Mesenchymal stem cell (in vitro differentiated cells and primary cell): ENCODE data around the gene SYNJ2.

Experiments
- DNase-seq: peaks from one replicate; pipeline ENCODE4 v3.0.0-alpha.2; 2013
- H2AFZ ChIP-seq: one replicate; pipeline ENCODE4 v1.6.1; 2013; ENCODE audit warnings: low read depth, mild to moderate bottlenecking, control low read depth, inconsistent platforms, low read length, moderate library complexity
- H2AK5ac ChIP-seq: 2 replicates; pipeline ENCODE4 v1.6.1; 2013; ENCODE audit warnings: low read length, moderate library complexity, mild to moderate bottlenecking, inconsistent platforms; ENCODE audit not compliant: severe bottlenecking
- H2BK120ac ChIP-seq: one replicate; pipeline ENCODE4 v1.6.1; 2013; ENCODE audit warnings: low read depth, mild to moderate bottlenecking, inconsistent platforms, low read length, moderate library complexity
- H2BK12ac ChIP-seq, 2 experiments: one replicate each; pipeline ENCODE4 v1.6.1; 2013; ENCODE audit warnings: inconsistent platforms in 2 of 2, low read length in 2 of 2, mild to moderate bottlenecking in 2 of 2, moderate library complexity in 2 of 2, control low read depth in 1 of 2
- H2BK15ac ChIP-seq: one replicate; pipeline ENCODE4 v1.6.1; 2013; ENCODE audit warnings: mild to moderate bottlenecking, low read depth, inconsistent platforms; ENCODE audit not compliant: poor library complexity, severe bottlenecking
- H2BK5ac ChIP-seq: 2 replicates; pipeline ENCODE4 v1.6.1; 2013; ENCODE audit warnings: low read depth, mild to moderate bottlenecking, low read length, control low read depth, inconsistent platforms; ENCODE audit not compliant: poor library complexity, severe bottlenecking
- H3K14ac ChIP-seq, 2 experiments: one replicate each; pipeline ENCODE4 v1.6.1; 2013; ENCODE audit warnings: inconsistent platforms in 2 of 2, low read length in 2 of 2, control low read depth in 1 of 2, mild to moderate bottlenecking in 1 of 2, moderate library complexity in 1 of 2
- H3K18ac ChIP-seq, 2 experiments: one replicate each; pipeline ENCODE4 v1.6.1; 2013; ENCODE audit warnings: inconsistent platforms in 2 of 2, low read length in 2 of 2, control low read depth in 1 of 2, low read depth in 1 of 2, mild to moderate bottlenecking in 1 of 2
- H3K23ac ChIP-seq, 2 experiments: one replicate each; pipeline ENCODE4 v1.6.1; 2013; ENCODE audit warnings: inconsistent platforms in 2 of 2, low read length in 2 of 2, mild to moderate bottlenecking in 2 of 2, moderate library complexity in 2 of 2, control low read depth in 1 of 2
- H3K27ac ChIP-seq: 2 replicates; pipeline ENCODE4 v1.5.1; 2013; ENCODE audit warnings: mild to moderate bottlenecking, moderate library complexity, low read length, control low read depth, inconsistent platforms; ENCODE audit not compliant: poor library complexity, severe bottlenecking
- H3K27me3 ChIP-seq, 2 experiments: 2 replicates each; pipeline versions ENCODE4 v1.6.1 to v1.7.0; 2013; ENCODE audit warnings: low read length in 2 of 2, mild to moderate bottlenecking in 2 of 2, moderate library complexity in 2 of 2, control low read depth in 1 of 2, inconsistent platforms in 1 of 2; ENCODE audit not compliant: control insufficient read depth in 1 of 2, insufficient read depth in 1 of 2
- H3K36me3 ChIP-seq, 2 experiments: 2 replicates each; pipeline versions ENCODE4 v1.6.1 to v1.7.0; 2013; ENCODE audit warnings: low read length in 2 of 2, control low read depth in 1 of 2, inconsistent platforms in 1 of 2, low read depth in 1 of 2, mild to moderate bottlenecking in 1 of 2; ENCODE audit not compliant: insufficient read depth in 2 of 2, control insufficient read depth in 1 of 2
- H3K4ac ChIP-seq, 2 experiments: one replicate each; pipeline ENCODE4 v1.6.1; 2013; ENCODE audit warnings: inconsistent platforms in 2 of 2, low read length in 2 of 2, mild to moderate bottlenecking in 2 of 2, moderate library complexity in 2 of 2, control low read depth in 1 of 2, low read depth in 1 of 2
- H3K4me1 ChIP-seq: 2 replicates; pipeline ENCODE4 v1.6.1; 2013; ENCODE audit warnings: low read depth, low read length, control low read depth; ENCODE audit not compliant: control insufficient read depth, insufficient read depth
- H3K4me2 ChIP-seq: 2 replicates; pipeline ENCODE4 v1.6.1; 2013; ENCODE audit warnings: low read length, mild to moderate bottlenecking, inconsistent platforms; ENCODE audit not compliant: poor library complexity, severe bottlenecking
- H3K4me3 ChIP-seq, 2 experiments: 2 replicates each; pipeline versions ENCODE4 v1.5.1 to v1.7.0; 2013; ENCODE audit warnings: low read length in 2 of 2, mild to moderate bottlenecking in 2 of 2, control low read depth in 1 of 2, low read depth in 1 of 2; ENCODE audit not compliant: insufficient read depth in 1 of 2
- H3K79me1 ChIP-seq: replicated peaks from 2 replicates; pipeline ENCODE4 v1.6.1; 2013; ENCODE audit warnings: mild to moderate bottlenecking, control low read depth, low read length, inconsistent platforms; ENCODE audit not compliant: poor library complexity, severe bottlenecking
- H3K9ac ChIP-seq: 2 replicates; pipeline ENCODE4 v1.7.0; 2013; ENCODE audit warnings: mild to moderate bottlenecking, low read length, moderate library complexity
- H3K9me3 ChIP-seq: 2 replicates; pipeline ENCODE4 v1.7.0; 2013; ENCODE audit warnings: mild to moderate bottlenecking, low read length; ENCODE audit not compliant: control insufficient read depth
- H4K8ac ChIP-seq: one replicate; pipeline ENCODE4 v1.6.1; 2013; ENCODE audit warnings: inconsistent platforms, mild to moderate bottlenecking, low read length, moderate library complexity
- H4K91ac ChIP-seq: one replicate; pipeline ENCODE4 v1.6.1; 2013; ENCODE audit warnings: mild to moderate bottlenecking, low read length, inconsistent platforms
- WGBS: methylation state at CpG from one replicate; pipeline ENCODE4 v1.1.7; 2013; ENCODE audit warnings: mixed read lengths; 5-methylcytosine and 5-hydroxymethylcytosine counted together

The SYNJ2 gene

GRCh38 chr6:158124288-158124687 is 142.6 kb downstream of the SYNJ2 start:
- Histone ChIP-seq H2BK120ac (no peak overlapping the region), H3K18ac (no peak overlapping the region), H4K8ac (no peak overlapping the region), H3K9ac (no peak overlapping the region), H3K23ac (no peak overlapping the region), H3K9me3 (no peaks in the 10 kb centered on the region), H3K27me3 (no peaks in the 10 kb centered on the region), H2AFZ (no peak overlapping the region), H3K4me1 (no peaks in the 10 kb centered on the region), H3K27ac (no peak overlapping the region), H2BK15ac (no peak overlapping the region), H3K14ac (no peak overlapping the region), H3K4me2 (no peak overlapping the region), H3K4ac (no peak overlapping the region), H3K79me1 (no peaks in the 10 kb centered on the region), H4K91ac (no peak overlapping the region), H2BK12ac (no peak overlapping the region), H3K36me3 (peaks cover 3 to 26% of the 10 kb centered on the region in 2 experiments), H3K4me3 (no peak overlapping the region), H2AK5ac (no peak overlapping the region), H2BK5ac (no peak overlapping the region)
- no CpG with 5 or more reads among the region's 1 CpG for WGBS
- no peak for DNase-seq

GRCh38 chr6:158125271-158125670 is 143.6 kb downstream of the SYNJ2 start:
- no peak overlapping the region for H2BK15ac ChIP-seq
- H3K27ac ChIP-seq: no peak overlapping the region
- H2AK5ac ChIP-seq: no peak overlapping the region

GRCh38 chr6:158131926-158132325 is 150.3 kb downstream of the SYNJ2 start:
- peaks cover 2% of the 10 kb centered on the region for H3K79me1 ChIP-seq
- 45% methylated on average over 1 of the region's 1 CpG for WGBS
- no peak overlapping the region for H3K18ac ChIP-seq
- no peak overlapping the region for H2AK5ac ChIP-seq
- DNase-seq: peak; percentile 33
- H2BK12ac ChIP-seq: no peak overlapping the region
- H2AFZ ChIP-seq: no peak overlapping the region
- H4K91ac ChIP-seq: no peak overlapping the region
- H3K23ac ChIP-seq: no peak overlapping the region
- H2BK5ac ChIP-seq: no peak overlapping the region
- no peak overlapping the region for H2BK120ac ChIP-seq
- no peaks in the 10 kb centered on the region for H3K4me1 ChIP-seq
- H3K4me3 ChIP-seq: no peak overlapping the region
- no peaks in the 10 kb centered on the region for H3K27me3 ChIP-seq
- H3K36me3 ChIP-seq: no peaks in the 10 kb centered on the region
- H3K27ac ChIP-seq: no peak overlapping the region
- H4K8ac ChIP-seq: no peak overlapping the region
- no peak overlapping the region for H3K4ac ChIP-seq
- no peak overlapping the region for H2BK15ac ChIP-seq
- no peak overlapping the region for H3K4me2 ChIP-seq
- H3K9me3 ChIP-seq: no peaks in the 10 kb centered on the region
- no peak overlapping the region for H3K14ac ChIP-seq
- H3K9ac ChIP-seq: no peak overlapping the region

More at GRCh38 chr6:158125271-158125670, 143.6 kb downstream of the SYNJ2 start:
- Histone ChIP-seq H4K91ac (no peak overlapping the region), H3K79me1 (no peaks in the 10 kb centered on the region), H3K36me3 (peaks cover 3 to 21% of the 10 kb centered on the region in 2 experiments), H3K23ac (no peak overlapping the region), H3K9me3 (no peaks in the 10 kb centered on the region), H3K9ac (no peak overlapping the region), H2BK12ac (no peak overlapping the region), H3K4me3 (no peak overlapping the region), H3K14ac (no peak overlapping the region), H2AFZ (no peak overlapping the region), H4K8ac (no peak overlapping the region), H3K4me1 (no peaks in the 10 kb centered on the region), H3K27me3 (no peaks in the 10 kb centered on the region), H2BK5ac (no peak overlapping the region), H2BK120ac (no peak overlapping the region), H3K4ac (no peak overlapping the region), H3K4me2 (no peak overlapping the region), H3K18ac (no peak overlapping the region)
- DNase-seq: no peak
- WGBS: 97% methylated on average over 2 of the region's 2 CpGs

- no peaks in the 10 kb centered on the region for H3K9me3 ChIP-seq
- H3K4me1 ChIP-seq: peaks cover 1% of the 10 kb centered on the region
- peak overlapping the region; percentile 34 for H3K9ac ChIP-seq
- peaks cover 2% of the 10 kb centered on the region for H3K79me1 ChIP-seq
- no peak overlapping the region for H2BK120ac ChIP-seq
- H2BK15ac ChIP-seq: no peak overlapping the region
- no peak overlapping the region for H3K4me2 ChIP-seq
- no peak overlapping the region for H4K91ac ChIP-seq
- H3K23ac ChIP-seq: no peak overlapping the region
- no peak overlapping the region for H2AFZ ChIP-seq
- peaks cover 18 to 25% of the 10 kb centered on the region in 2 experiments for H3K36me3 ChIP-seq
- no peaks in the 10 kb centered on the region for H3K27me3 ChIP-seq
- no peak overlapping the region for H4K8ac ChIP-seq
- H3K4ac ChIP-seq: no peak overlapping the region
- H3K4me3 ChIP-seq: no peak overlapping the region
- no peak overlapping the region for H2AK5ac ChIP-seq
- H3K18ac ChIP-seq: no peak overlapping the region
- no peak overlapping the region for H3K14ac ChIP-seq
- peak; percentile 23 for DNase-seq
- no peak overlapping the region for H2BK5ac ChIP-seq
- no peak overlapping the region for H3K27ac ChIP-seq
- H2BK12ac ChIP-seq: no peak overlapping the region
Measured at GRCh38 chr6:158142789-158143188, 161.1 kb downstream of the SYNJ2 start.
